Stimulated activated CD8-positive, alpha-beta memory T cell treated with anti-CD3 and anti-CD28 coated beads, Interleukin-12 subunit alpha, Interleukin-12 subunit beta, amount 100 ng/mL, for 24 hours (primary cell): ENCODE data around the gene SEC11C.
A peak's percentile ranks its signal among the peaks of the same experiment; 100 is the strongest.
"Not testable (repeated sequence)": the region's sequence is repeated elsewhere in the genome, so short reads cannot be mapped to it uniquely, and the experiment has no call there.

Experiments used
- DNase-seq: peaks from one replicate; pipeline ENCODE4 v3.0.0-alpha.2; 2020; ENCODE audit errors: extremely low read depth

SEC11C gene

DNA sequence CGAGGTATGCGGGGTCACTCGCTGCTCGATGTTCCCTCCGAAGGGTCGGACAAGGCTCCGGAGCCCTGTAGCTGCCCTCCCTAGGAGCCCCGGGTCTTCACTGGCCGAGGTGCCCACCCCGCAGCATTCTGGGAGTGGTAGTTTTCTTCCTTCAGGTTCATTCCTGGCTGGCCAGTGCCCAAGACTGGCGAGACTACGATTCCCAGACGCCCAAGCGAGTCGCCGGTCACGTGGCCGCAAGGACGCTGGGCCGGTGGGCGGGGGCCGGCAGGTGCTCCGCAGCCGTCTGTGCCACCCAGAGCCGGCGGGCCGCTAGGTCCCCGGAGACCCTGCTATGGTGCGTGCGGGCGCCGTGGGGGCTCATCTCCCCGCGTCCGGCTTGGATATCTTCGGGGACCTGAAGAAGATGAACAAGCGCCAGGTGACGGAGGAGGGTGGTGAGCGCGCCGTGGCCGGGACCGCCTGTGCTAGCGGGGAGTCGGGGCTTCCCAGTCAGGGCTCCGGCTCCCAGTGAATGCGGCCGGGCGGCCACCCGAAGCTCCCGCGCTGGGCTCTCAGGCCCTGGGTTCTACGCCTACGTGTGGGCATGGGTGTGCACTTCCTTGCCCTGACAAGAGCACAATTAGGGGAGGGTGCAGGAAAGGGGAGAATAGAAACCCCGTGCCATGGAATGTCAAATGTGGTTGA is at the start of gene SEC11C:
Gene SEC11C, plus strand, starts transcription at position 270 of the 687 bp plus-strand sequence. Its CDS starts 65 bp downstream, at position 335.
- peak; percentile 92 for DNase-seq

DNA sequence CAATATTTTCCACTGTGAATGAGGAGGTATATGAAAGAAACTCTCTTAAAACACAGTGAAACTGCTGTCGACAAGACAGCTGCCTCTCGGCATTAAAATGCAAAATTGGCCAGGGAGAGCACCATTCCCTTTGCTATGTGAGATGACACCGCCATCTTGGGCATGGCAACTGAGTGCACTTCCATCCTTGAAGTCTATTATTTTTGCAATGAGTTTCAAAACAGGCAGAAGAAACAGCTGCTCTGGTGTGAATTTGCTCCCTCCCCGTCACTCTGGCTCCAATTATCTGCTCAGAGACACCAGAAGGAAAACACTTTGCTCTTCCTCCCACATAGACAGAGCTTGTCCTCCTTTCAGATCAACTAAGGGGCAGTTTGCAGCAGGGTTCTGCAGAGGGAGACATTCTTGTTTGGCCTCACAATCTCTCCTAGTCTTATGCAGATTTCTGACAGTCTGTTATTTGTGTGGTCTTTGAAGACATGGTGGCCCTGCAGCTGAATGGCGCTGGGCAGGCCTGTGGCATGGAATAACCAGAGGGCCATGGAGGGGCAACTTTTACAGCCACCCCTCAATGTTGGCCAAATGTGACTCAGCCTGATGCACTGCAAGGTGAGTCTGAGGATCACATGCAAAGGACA is 48.6 kb upstream of the SEC11C start:
- DNase-seq = no peak

DNA sequence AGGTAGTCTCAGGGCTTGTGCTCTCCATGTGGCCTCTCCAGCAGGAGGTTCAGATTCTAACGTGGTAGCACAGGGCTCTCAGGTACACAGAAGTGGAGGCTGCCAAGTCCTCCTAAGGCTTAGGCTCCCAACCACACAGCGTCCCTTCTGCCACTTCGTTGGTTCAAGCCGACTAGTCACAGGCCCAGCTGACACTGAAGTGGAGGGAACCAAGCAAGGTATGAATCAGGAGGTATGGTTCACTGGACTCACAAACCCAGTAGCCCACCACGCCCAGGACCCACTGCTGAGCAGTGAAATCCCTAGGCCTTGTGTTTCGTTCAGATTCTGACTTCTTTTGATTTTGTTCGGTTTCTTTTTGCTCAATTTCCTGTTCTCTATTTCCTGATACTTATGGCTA is 46.0 kb upstream of the SEC11C start:
- DNase-seq = no peak

DNA sequence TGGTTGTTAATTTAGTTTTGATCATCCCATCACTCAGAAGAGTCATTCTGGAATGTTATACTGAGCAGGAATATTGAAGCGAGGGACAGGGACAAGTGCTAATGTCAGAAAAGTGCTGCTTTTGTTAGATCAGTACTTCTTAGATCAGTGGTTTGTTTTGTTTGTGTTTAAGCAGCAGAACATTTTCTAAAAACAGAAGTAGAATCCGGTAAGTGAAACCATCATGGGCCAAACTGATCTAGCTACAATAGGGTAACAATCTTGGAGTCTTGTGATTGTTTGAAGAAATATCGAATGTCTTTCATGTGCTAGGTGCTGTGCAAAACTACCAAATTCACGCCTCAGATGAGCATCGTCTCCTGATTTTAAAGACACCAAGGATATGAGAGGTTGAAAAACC is 45.1 kb upstream of the SEC11C start:
- no peak for DNase-seq

DNA sequence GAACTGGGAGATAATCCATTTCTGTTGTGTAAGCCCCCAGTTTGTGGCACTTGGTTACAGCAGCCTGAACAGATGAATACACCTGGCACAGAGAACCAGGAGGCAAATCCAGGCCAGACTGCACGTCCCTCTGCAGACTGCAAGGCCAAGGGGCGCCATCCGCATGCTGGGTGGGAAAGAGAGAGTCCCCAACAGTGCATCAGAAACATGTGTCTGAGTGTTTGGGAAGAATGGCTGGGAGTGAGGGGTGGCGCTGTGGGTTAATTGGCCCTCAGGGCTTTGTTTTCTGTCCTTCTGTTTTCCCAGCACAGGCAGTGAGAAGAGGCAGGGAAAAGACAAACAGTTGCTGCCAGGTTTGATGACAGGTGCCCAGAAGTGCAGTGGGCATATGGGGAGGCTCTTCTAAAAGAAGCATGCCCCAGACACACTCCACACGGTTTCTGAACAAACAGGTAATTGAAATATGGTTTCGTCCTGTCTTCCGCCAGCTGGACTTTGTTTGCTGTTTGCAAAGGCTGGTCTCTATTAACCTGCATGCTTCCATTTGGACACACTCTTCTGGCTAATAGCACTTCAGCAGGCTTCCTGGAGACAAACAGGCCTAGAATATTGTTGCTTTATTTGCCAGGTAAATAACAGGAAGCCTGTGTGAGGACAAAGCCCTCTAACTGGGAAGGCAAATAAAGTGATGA is 43.4 kb upstream of the SEC11C start:
- DNase-seq = no peak

DNA sequence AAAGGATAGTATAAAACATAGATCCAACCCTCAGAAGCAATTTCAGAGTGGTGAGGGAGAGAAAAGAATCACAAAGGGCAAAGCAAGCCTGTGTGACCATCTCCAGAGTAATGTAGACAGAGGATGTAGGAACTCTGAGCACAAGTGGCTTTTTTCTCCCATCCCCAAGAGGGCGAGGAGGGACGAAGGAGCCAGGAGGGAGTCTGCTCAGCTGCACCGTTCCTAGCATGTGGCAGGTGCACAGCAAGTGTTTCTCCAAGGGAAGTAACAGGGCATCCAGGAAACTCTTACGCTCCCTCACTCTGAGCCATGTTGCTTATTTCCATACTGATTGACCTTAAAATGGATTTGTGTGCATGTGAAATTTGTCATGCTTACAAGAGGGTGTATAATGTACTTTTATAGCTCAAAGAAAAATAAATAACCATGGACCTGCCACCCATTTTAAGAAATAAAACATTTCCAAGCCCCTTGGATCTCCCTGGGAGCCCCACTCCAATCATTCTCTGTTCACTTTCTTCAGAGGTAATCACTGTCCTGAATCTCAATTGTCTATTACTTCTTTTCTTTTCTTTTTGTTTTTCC is 37.8 kb upstream of the SEC11C start:
- no peak for DNase-seq

DNA sequence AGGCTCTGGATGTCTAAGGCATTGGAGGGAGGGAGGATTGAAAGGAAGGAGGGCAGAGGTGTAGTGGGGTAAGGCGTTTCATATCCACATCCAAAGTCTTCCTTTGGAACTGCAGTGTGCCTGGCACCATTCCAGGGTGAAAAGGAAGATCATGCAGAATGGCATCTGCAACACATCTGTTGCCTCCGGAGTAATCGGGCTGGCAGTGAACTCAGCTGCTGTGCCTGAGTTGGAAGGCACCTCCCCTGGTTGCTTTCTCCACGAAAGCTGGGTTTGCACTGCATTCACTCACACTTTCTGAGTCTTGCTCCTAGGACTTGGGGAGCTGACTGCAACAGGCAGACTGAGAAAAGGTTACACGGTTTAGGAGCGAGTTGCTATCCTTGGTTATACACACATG is 30.3 kb upstream of the SEC11C start:
- no peak for DNase-seq

DNA sequence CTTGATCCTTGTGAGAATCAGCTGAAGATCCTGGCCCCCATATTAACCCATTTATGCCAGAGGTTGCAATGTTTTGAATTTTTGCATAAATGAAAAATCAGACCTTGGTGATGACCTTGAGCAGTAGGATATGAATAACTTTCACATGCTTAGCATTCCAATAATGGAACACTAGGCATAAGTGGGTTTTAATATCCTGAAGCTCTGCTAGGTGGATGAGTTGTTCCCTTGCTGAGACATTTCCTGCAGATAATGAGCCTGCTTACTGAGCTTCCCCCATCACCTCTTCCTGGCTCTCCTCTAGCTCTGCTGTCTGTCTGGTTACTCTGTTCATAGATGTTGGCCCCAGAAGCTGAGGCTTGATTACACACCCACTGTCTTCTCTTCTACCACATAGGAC is 25.5 kb upstream of the SEC11C start:
- DNase-seq = no peak

DNA sequence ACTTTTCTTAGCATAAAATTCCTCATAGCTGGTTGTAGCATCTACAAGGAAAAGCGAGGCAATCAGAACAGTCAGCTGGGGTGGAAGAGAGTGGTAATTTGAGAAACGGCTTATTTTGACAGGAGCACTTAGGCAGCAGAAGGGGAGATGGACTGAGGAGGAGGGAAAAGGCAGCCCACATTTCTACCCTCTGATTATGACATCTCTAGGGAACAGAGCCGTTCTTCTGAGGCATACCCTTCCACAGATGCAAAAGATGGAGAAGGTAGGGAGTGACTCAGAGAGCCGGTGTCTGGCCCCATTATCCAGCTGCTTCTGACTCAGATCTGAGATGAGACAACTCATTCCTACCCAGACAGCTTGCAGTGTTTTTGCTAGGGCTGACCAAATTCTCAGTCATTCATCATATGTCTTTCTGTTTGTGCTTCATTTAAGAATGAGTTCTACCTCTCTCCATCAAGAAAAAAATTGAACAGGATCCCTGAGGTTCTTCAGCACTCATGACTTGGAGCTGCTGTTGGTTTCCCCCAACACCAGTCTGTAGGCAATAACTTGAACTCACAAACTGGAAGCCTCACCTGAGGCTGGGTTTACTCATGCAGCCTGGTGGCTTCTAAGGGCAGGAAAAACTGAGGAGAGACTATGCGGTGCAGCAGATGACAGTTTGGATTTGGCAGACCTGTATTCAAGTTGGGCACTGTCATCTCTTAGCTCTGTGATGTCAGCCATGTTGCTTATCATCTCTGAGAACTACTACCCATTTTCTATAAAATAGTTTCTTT is 15.9 kb upstream of the SEC11C start:
- DNase-seq = no peak

DNA sequence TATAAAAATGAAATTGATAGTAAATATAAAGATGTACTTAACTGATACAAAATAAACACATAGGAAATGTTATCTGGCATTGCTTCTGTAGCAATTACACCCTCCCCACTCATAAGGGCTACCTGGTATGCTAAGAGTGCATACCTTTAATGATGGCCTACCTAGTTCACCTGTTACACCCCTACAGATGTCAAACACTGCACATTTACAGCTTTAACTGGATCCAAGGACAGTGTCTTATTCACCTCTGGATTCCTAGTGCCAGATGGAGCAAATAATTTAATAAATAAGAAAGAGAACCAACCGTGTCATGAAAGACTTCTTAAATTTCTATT is 15.3 kb upstream of the SEC11C start:
- DNase-seq = no peak

DNA sequence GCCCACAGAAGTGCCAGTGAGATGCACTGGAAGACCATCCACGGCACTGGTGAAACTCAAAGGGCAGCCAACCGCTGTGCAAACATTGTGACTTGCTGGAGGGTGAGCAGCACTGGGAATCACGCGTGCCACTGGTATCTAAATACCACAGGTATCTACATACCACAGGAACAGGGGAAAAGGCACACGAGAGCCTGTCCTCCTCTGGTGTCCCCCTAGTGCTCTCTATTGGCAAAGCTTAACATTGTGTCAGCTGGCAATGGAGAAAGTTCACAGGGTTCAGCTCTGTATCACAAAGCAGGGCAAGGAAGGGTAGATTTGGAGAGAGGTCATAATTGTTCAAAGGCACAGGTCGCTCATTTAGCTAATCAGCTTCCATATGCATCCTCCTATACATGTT is 12.6 kb upstream of the SEC11C start:
- DNase-seq = no peak

DNA sequence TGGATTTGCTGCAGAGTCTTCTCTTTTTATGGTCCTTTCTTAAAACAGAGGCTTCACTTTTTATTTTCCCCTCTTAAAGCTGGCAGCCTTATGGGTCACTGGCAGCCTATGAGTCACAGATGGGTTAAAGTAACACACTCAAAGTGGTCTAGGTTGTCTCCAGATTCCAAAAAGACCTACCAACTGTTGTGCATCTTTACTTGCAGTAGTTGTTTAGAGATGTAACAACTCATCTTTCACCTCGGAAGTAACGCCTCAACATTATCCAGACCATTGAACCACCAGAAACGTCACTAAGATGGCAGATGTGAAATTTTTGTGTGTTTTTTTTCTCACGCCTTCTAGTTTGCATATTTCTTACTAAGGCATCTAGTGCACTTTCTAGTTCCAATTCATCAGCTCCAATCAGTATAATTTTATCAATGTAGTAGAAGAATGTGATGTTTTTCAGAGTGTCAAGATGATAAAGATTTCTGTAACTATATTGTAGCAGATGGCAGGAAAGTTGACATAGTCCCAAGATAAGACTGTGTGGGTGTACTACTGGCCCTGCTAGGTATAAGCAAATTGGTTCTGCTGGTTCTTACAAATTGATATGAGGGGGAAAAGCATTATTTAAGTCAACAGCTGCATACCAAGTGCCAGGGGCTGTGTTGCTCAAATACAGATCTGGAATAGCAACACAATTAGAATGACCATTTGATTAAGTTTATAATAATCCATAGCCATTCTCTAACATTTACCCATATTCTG is 9.6 kb upstream of the SEC11C start:
- no peak for DNase-seq

DNA sequence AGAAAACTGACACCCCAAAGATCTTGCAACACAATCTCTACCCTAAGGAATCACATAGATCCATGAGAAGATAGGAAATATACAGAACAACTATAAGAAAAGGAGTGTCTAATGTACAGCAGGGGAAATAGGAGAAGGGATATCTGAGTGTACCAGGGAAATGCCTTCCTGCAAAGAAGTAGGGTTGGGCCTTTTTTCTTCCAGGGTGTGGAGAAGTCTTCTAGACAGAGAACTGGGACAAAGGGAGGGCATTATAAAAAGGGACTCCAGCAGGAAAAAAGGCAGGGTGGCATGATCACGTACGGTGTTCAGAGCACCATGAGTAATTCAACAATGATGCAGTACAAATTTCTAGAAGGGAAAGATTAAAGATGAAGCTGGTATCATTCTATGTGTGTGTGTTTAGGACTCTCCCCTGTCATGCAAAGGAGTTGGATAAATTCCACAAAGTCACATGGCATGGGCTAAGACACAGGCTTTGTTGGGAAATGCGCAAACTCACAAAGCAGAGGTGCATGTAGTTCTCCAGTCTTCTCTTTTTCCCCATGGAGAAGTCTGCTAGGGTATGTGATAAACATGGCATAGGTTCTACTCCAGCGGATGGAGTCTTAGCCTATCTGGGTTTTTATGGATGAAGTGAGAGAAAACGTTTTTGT is 6.7 kb upstream of the SEC11C start:
- no peak for DNase-seq

DNA sequence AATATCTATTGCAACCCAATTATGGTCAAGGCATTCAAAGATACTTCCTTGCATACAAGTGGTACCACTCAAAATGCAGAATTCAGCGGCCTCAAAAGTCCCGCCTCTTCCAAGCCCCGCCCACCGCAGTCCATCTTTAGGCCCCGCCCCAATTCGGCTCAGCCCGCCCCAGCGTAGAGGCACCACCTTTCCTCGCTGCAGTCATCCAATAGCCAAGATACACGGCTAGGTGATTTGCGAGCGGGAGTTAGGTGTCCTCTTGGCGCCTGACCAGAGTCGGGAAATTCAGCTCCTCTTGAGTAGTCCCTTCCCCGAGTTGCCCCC is 431 bp upstream of the SEC11C start:
- peak; percentile 69 for DNase-seq

DNA sequence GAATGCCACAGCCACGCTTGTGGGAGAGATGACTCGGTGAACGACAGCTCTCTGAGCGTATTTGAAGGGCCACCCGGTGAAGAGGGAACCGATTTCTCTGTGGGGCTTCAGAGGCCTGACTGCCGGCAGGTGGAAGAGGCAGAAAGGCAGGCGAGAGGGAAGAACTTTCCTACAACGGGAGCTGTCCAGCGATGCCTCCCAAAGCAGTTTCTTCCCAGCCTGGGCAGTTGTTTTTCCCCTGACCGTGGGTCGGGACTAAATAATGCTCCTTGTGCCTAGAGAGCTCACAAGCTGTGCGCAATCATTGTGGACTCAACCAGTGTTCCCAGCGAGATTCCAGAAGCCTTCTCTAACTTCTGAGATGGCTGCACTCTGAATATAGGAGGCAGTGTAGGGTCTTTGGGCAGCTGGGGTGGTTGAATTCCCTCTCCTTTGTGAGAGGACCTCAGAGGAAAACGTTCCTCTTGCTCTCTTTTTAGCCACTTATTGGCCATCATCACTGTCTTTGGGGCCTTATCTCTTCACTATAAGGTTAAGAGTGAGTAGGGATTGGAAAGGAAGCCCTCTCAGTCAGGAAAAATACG is 710 bp downstream of the SEC11C start:
- DNase-seq = no peak

DNA sequence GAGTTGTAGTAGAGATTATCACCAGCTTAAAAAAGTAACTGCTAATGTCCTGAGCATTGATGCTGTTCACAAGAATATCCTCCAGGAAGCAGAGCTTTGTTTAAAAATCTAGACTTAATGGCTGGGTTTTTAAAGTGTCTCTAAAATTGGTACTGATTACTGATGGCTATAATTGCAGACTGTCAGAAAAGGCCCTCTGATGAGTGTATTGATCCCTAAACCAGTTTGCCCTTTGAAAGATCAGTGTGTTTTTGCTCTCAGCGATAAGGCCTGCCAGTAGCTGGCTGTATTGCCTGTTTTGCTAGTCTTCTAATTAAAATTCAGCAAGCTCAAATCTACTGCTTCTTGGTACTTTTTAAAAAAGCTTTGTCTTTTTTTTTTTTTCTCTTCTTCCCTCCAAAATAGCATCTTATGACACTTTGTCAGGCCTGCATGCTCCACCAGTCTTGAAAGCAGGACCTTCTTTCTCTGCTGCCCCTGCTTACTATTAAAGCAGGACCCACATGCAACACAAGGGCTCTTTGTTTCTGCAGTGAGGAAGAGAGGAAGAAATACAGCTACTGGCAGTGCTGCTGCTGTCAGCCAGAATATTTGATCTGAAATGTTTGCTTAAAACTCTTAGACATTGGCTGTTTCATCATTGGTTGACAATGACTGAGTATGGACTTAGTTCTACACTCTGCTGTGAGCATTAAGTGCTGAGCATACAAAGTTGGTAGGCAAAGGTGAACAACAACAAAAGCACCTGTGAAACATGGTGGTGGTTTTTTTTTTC is 1.8 kb downstream of the SEC11C start:
- no peak for DNase-seq

DNA sequence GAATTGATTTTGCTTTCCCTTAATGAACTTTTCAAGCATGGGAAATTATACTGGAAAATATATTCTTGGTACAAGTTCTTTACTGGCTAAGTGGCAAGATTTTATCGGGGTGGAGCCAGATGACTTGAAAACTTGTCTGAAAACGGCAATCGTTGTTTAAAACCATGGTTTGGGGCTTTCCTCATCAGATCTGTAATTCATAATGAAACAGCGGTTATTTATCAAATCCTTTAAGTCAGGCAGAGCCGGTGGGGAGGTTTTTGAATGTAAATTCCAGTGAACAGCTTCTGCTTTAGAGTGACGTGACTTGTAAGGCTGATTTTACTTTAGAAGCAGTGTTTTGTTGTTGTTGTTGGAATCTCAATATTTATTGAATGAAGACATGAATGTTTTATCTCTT is 2.6 kb downstream of the SEC11C start:
- no peak for DNase-seq

DNA sequence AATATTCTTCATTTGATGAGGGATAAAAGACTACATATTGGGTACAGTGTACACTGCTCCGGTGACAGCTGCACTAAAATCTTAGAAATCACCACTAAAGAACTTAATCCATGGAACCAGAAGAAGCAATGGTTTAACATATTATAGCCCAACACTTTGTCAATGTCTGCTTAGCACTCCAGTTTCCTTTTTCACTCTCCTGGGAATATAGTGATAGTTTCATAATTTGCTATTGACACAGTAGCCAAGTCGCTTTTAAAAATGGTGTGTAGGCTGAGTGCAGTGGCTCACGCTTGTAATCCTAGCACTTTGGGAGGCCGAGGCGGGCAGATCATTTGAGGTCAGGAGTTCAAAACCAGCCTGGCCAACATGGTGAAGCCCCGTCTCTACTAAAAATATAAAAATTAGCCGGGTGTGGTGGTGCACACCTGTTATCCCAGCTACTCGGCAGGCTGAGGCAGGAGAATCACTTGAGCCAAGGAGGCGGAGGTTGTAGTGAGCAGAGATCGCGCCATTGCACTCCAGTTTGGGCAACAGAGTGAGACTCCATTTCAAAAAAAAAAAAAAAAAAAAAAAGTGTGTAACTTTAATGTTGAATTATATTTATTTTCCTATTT is 3.2 kb downstream of the SEC11C start:
- DNase-seq = not testable (repeated sequence)

DNA sequence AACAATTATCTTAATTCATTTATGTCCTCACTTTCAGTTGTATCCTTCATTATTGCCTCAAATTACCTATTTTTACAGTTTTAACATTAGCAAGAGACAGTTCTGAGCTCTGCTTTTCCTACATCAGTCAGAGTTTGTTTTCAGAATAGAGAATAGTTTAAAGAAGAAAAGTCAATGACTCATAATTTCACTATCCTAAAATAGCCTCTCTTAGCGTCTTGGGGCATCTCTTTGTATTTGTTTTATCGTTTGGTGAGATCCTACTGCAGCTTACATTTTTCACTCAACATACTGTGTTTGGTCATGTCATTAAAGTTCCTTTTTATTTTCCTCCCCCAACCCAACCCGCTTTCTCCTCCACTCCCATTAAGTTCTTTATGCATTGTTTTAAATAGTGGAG is 3.8 kb downstream of the SEC11C start:
- no peak for DNase-seq
